CD4-positive, alpha-beta T cell treated with Interleukin-4 for 1 hour (primary cell): ENCODE results near the gene TAF4.
A peak's percentile ranks its signal among the peaks of the same experiment; 100 is the strongest.
"Not testable (repeated sequence)": the region's sequence is repeated elsewhere in the genome, so short reads cannot be mapped to it uniquely, and the experiment has no call there.

ENCODE experiments used
- DNase-seq, 2 donors: peaks; one replicate each; pipeline ENCODE4 v3.0.0-alpha.2; 2020 to 2022

TAF4 gene, protein sequence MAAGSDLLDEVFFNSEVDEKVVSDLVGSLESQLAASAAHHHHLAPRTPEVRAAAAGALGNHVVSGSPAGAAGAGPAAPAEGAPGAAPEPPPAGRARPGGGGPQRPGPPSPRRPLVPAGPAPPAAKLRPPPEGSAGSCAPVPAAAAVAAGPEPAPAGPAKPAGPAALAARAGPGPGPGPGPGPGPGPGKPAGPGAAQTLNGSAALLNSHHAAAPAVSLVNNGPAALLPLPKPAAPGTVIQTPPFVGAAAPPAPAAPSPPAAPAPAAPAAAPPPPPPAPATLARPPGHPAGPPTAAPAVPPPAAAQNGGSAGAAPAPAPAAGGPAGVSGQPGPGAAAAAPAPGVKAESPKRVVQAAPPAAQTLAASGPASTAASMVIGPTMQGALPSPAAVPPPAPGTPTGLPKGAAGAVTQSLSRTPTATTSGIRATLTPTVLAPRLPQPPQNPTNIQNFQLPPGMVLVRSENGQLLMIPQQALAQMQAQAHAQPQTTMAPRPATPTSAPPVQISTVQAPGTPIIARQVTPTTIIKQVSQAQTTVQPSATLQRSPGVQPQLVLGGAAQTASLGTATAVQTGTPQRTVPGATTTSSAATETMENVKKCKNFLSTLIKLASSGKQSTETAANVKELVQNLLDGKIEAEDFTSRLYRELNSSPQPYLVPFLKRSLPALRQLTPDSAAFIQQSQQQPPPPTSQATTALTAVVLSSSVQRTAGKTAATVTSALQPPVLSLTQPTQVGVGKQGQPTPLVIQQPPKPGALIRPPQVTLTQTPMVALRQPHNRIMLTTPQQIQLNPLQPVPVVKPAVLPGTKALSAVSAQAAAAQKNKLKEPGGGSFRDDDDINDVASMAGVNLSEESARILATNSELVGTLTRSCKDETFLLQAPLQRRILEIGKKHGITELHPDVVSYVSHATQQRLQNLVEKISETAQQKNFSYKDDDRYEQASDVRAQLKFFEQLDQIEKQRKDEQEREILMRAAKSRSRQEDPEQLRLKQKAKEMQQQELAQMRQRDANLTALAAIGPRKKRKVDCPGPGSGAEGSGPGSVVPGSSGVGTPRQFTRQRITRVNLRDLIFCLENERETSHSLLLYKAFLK

DNA sequence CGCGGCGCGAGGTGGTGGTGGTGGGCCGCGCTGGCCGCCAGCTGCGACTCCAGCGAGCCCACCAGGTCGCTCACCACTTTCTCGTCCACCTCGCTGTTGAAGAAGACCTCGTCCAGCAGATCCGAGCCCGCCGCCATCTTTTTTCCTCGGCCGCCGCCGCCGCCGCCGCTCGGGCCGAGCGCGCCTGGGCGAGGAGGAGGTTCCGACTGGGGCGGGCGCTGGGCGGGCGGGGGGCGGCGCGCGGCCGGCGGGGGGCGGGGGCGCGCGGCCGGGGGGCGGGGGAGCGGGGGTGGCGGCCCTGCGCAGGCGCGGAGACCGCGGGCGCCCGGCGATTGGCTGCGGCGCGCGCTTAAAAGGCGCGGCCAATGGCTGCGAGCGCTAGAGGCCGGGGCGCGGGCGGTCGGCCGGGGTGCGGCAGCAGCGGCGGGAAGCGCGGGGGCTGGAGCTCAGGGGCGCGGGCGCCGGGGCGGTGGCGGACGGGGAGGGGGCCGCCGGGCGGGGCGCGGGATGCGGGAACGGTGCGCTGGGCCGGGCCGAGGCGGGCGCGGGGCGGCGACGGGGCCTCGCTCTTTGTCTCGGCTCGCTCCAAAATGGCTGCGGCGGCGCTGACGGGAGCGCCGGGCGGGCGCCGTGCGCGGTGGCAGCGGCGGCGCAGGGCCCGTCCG lies at the start of gene TAF4:
Gene TAF4 (minus strand): TSS at position 208 of the 665 bp plus-strand sequence. CDS start 71 bp downstream, at position 137.
- DNase-seq: peak; percentile 79 to 82

DNA sequence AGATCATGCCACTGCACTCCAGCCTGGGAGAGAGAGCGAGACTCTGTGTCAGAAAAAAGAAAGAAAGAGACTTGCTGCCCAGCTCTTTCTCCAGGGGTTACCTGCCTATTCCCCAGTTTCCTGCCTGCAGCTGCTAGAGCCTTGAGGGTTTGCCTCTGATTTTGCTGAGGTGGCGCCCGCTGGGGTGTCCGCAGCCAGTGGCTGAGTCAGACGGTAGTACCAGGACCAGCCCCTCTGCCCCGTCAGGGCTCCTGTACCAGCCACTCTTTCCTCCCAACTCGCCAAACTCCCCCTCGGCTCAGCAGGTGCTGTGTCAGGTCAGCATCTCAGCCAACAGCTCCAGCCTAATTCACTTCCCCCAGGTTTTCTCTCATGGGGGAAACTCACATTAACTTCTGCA lies 49.2 kb upstream of the TAF4 start:
- DNase-seq: no peak

DNA sequence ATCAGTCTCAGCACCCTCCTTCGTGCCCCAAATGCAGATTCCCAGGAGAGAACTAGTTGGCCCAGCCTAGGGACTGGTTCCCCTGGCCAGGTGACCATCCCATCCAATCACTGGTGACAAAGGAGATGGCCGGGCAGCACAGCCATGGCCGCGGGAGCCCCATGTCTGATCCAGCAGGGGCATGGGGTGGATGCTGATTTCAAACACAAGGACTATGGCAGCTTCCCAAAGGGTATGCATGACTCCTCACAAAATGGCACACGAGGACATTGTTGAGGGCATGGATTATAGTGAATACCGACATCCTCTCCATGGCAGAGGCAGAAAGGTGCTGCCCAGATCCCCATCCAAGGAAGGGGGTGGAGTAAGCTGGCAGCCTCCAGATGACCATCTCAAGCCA lies 46.7 kb upstream of the TAF4 start:
- no peak for DNase-seq

DNA sequence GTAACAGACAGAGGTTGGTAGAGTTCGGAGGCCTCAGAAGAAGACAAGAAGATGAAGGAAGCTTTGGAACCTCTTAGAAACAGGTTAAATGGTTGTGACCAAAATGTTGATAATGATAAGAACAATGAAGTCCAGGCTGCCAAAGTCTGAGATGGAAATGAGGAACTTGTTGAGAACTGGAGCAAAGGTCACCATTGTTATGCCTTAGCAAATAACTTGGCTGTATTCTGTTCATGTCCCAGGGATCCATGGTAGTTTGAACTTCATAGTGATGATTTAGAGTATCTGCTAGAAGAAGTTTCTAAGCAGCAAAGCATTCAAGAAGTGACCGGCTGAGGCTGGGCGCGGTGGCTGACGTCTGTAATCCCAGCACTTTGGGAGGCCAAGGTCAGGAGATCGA lies 45.5 kb upstream of the TAF4 start:
- no peak for DNase-seq

DNA sequence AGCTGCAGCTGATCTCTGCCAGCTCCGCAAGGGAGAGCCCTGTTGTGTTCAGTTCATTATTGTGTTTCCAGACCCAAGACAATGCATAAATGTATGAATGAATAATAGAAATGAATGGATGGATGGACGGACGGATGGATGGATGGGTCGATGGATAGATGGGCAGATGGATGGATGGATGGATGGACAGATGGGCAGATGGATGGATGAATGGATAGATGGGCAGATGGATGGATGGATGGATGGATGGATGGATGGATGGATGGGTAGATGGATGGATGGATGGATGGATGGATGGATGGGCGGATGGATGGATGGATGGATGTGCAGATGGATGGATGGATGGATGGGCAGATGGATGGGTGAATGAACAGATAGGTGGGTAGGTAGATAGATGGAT lies 39.9 kb upstream of the TAF4 start:
- DNase-seq: no peak

DNA sequence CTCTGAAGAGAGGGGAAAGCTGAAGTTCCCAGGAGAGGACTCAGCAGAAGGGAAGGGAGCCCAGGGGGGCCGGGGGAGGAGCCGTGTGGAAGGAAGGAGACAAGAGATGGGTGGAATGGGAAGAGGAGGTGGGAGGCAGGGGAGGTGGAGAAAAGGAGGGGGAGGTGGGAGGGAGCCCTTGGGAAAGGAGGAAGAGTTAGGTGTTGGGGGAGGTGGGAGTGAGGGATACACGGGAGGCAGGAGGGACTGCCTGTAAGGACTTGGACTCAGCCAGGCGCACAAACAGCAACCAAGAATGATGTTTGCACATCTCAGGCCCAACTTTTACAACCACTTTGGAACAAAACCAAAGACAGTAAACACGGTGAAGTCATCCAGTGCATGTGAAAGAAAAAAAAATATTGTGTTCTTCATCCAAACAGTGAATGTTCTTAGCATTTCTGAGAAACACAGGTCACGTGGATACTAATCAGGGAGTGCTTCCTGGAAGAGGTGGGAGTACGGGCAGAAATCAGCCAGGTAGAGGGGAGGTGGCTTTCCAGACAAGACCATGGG lies 39.2 kb upstream of the TAF4 start:
- DNase-seq: no peak

DNA sequence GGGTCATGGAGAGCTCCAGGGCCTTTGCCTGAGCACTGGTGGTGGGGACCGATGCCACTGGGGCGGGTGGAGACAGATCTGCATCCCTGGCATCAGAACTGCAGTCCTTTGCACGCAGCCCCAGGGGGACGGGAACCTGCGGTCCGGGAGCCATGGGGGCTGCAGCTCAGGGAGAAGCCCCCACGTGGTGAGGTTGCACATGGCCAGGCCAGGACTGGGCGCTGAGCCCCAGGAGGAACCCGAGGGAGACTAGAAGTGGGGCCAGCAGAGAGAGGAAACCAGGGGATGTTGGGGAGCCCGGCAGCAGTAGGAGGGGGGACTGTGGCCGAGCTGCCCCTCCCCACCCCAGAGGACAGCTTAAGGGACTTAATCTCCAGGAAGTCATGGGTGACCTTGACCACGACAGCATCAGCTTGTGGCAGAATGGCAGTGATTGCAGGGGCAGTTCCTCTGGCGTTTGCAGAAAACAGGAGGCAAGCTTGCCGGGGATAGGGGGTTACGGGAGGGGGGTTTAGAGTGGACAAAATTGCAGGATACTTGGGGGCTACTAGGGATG lies 38.6 kb upstream of the TAF4 start:
- DNase-seq: no peak

DNA sequence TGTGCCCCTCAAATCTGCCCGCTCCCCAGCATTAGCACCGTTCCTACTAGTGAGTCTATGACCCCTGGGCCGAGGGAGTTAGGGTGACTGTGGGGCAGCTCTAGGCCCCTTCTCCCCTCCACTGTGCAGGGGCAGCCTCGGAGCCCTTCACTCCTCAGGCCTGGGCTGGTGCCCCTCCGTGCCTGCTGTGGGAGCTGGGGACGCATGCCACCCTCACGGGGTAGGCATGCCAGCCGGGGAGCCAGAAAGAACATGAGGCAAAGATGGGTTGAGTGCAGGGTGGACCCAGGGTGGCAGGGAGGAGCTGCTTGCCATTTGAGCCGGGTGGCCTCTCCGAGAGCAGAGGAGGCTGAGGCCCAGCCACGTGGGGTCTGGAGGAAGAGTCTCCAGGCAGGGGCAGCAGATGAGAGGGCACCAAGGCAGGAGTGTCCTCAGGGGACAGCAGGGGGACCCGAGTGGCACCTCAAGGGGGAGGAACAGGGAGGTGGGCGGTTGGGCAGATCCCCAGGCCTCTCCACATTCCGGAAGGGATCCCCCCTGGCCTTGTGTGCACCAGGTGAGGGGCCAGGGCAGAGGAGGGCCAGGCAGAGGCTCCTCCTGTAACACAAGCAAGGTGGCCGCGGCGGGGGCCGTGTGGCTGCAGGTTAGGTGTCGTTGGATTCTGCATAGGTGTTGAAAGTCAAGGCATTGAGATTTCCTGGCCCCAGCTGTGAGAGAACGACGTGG lies 38.0 kb upstream of the TAF4 start:
- no peak for DNase-seq

DNA sequence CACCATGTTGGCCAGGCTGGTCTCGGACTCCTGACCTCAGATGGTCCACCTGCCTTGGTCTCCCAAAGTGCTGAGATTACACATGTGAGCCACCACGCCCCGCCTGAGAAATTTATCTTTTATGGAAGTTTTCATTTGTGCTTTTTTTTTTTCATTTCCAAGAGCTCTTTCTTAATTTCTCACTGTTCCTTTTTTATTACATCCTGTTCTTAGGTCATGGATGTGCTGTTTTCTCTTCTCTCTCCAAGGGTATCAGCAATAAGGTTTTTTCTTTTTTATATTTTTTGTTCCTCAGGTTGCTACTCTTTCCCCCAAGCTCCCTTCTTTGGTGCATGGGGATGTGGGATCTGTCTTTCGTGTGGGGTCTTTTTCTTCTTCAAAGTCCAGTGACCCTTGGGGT lies 35.4 kb upstream of the TAF4 start:
- no peak for DNase-seq

DNA sequence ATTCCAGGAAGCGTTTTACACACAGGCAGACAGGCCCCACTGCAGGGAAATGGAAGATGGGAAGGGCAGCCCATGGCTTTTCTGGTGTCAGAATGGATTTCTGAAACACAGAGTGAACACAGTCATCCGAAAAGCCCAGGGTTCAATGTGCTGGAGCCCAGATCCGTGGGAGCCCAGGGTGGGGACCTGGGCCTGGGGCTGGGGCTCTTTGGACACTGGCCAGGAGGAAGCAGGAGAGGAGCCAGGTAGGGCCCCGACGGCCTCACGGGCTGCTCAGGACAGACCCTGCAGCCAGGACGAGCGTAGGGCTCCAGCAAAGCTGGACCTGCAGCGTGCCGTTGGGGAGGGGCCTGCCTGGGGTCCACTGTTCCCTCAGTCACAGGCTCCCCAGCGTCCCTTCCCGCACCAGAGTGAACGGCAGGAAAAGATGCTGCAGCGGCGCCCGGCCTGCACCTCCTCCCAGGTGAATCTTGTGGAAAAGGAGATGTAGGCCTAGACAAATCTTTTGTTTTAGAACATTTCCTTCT lies 32.3 kb upstream of the TAF4 start:
- DNase-seq: no peak

DNA sequence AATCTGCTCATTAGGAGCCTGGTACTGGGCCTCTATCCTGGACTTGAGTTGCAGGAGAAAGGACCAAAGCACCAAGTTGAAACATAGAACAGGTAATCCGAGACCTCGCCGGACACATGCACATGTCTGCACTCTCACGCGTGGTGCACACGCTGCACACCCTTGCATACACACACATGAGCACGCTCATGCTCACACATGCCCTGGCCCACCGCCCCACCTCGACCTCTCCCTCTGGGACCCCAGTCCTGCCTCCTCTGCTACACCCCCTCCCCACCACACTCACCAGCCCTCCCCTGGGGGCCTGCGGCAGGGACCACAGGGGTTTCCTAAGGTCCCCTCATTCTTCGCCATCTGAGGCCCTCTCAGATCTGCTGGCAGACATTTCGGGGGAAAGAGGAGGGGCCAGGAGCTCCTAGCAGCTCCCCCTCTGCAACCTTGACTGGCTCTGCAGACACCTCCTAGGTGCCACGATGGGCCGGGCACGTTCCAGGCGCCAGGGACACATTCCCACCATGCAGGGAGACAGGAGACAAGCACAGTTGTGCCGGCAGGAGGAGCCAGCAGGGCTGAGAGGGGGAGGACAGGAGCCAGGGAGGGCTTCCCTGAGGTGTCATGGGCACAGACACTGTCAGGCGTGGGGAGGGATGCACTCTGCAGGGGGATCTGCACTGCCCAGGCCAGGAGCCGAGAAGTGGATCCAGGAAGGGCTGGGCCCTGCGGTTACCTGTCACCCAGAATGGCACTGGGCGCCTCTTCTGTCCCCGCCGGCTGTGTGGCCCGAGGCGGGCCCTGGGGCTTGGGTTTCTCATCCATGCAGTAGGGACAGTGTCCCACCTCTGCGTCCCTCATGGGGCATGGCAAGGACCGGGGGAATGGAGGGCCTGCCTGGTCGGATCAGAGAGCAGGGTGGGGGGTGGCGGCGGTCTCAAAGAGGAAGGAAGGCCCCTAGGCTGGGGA lies 31.0 kb upstream of the TAF4 start:
- DNase-seq: no peak

DNA sequence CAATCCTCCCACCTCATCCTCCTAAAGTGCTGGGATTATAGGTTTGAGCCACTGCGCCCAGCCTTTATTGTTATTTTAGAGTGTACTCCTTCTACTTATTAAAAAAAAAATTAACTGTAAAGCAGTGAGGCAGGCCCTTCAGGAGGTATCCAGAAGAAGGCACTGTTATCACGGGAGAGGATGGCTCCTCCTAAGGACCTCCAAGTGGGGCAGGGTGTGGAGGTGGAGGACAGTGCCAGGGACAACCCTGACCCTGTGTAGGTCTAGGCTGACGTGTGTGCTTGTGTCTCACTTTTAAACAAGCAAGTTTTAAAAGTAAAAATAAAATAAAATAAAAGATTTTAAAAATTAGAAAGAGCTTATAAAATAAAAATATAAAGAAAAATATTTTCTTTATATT lies 23.7 kb upstream of the TAF4 start:
- no peak for DNase-seq

DNA sequence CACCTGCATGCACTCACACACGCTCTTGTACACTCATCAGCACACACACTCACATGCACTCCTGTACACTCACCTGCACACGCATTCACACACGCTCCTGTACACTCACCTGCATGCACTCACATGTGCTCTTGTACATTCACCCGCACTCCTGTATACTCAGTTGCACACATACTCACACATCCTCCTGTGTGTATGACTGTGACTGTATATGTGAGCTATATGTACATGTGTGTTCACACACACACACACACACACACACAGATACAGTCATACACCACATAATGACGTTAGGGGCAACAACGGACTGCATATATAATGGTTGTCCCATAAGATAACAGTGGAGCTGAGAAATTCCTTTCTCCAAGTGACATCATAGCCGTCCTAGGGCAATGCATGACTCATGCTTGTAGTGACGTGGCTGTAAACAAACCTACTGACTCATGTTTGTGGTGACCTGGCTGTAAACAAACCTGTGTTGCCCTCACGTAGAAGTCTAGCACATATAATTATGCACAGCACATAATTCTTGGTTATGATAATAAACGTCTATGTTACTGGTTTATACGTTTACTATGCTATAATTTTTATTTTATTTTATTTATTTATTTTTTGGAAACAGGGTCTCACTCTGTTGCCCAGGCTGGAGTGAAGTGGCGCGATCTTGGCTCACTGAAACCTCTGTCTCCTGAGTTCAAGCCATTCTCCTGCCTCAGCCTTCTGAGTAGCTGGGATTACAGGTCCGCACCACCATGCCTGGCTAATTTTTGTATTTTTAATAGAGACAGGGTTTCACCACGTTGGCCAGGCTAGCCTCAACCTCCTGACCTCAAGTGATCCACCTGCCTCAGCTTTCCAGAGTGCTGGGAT lies 22.8 kb upstream of the TAF4 start:
- no peak for DNase-seq

DNA sequence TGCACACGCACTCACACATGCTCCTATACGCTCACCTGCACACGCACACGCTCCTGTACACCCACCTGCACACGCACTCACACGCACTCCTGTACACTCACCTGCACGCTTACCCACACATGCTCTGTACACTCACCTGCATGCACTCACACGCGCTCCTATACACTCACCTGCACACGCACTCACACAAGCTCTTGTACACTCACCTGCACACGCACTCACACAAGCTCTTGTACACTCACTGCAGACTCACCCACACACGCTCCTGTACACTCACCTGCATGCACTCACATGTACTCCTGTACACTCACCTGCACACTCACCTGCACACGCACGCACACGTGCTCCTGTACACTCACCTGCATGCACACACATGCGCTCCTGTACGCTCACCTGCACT lies 22.0 kb upstream of the TAF4 start:
- DNase-seq: no peak

DNA sequence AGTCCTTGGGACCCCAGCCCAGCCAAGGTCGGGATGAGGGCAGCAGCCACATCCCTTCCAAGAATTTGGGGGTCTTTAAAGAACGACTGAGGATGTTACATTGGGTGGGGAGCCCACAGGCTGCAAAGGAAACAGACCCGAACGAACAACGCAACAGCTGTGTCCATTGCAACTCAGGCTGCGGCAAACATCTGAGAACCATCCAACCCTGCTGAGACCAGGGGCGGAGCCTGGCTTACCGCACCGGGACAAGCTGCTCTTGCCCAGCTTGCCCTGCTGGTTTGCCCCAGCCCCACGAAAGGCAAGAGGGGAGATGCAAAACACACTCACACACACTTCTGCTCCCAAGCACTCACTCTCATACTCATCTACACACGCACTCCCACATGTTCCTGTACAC lies 21.5 kb upstream of the TAF4 start:
- no peak for DNase-seq

DNA sequence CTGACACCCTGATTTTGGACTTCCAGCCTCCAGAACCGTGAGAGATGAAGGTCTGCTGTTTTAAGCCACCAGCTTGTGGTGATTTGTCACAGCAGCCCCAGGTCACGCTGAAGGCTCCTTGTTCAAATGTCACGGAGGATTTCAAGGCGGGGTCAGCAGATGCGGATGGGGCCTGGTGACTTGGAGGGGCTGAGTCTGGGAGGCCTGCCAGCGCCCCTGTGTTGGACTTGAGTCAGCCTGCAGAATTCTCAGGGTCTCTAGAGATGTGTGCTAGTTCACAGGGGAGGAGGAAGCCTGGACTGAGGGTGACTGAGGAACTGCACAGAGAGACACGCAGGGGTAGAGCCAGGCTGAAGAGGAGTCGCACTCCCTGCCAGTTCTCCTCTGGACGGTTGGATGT lies 19.5 kb upstream of the TAF4 start:
- DNase-seq: no peak

DNA sequence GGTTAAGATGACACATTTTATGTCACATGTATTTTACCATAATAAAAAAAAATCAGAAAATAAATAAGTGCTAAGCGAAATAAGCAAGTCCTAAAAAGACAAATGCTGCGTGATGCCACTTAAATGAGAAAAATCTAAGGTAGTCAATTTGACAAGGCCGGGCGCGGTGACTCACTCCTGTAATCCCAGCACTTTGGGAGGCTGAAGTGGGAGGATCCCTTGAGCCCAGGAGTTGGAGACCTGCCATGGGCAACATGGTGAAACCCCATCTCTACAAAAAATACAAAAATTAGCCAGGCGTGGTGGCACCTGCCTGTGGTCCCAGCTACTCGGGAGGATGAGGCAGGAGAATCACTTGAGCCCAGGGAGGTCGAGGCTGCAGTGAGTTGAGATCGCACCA lies 18.5 kb upstream of the TAF4 start:
- DNase-seq: not testable (repeated sequence)

DNA sequence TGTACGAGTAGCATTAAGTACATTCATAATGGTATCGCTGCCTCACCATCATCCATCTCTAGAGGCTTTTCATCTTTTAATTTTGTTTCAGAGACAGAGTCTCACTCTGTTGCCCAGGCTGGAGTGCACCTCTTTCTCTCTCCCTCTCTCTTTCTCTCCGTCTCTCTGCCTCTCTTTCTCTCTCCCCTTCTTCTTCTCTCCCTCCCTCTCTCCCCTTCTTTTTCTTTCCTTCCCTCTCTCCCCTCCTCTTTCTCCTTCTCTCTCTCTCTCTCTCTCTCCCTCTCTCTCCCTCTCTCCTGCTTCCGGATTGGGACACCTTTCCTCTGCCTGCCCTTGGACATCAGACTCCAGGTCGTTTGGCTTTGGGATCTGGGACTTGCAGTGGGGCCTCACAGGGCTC lies 17.6 kb upstream of the TAF4 start:
- no peak for DNase-seq
